HS-27A (cell line): ENCODE measurements around the gene SCRN1.

Experiments used
- DNase-seq: peaks from one replicate; pipeline ENCODE4 v3.0.0-alpha.2; 2012; ENCODE audit warnings: low read depth, missing footprints

SCRN1 gene

GRCh38 chr7:29989257-29989995, at the start of gene SCRN1:
Gene SCRN1 (minus strand): TSS chr7:29989801. CDS start chr7:29969067, 20,734 bp downstream.
- no peak for DNase-seq

GRCh38 chr7:30038196-30038980, 48.8 kb upstream of the SCRN1 start:
- no peak for DNase-seq

- DNase-seq, result no peak
Measured at GRCh38 chr7:30036220-30036619, 46.6 kb upstream of the SCRN1 start.

GRCh38 chr7:30034501-30034900, 44.9 kb upstream of the SCRN1 start:
- no peak for DNase-seq

GRCh38 chr7:30032310-30033125, 42.9 kb upstream of the SCRN1 start:
- DNase-seq, result no peak

- DNase-seq, result no peak
Measured at GRCh38 chr7:30029696-30030095, 40.1 kb upstream of the SCRN1 start.

GRCh38 chr7:30028749-30029635, 39.4 kb upstream of the SCRN1 start:
- no peak for DNase-seq

GRCh38 chr7:30028216-30028748, 38.7 kb upstream of the SCRN1 start, which contains the start of gene PLEKHA8:
Gene PLEKHA8 (plus strand): TSS chr7:30028412. CDS start chr7:30028763, 351 bp downstream.
- peak; percentile 41 for DNase-seq

- no peak for DNase-seq
Measured at GRCh38 chr7:30027740-30028215, 38.2 kb upstream of the SCRN1 start.

GRCh38 chr7:30027065-30027456, 37.5 kb upstream of the SCRN1 start:
- no peak for DNase-seq

GRCh38 chr7:30026229-30027064, 36.8 kb upstream of the SCRN1 start, which contains the start of gene FKBP14:
Gene FKBP14 (minus strand): TSS chr7:30026702. CDS start chr7:30026508, 194 bp downstream.
- DNase-seq, result peak; percentile 90

- no peak for DNase-seq
Measured at GRCh38 chr7:30023524-30023923, 33.9 kb upstream of the SCRN1 start.

- no peak for DNase-seq
Measured at GRCh38 chr7:30022991-30023390, 33.4 kb upstream of the SCRN1 start.

GRCh38 chr7:30020535-30020934, 30.9 kb upstream of the SCRN1 start:
- no peak for DNase-seq

GRCh38 chr7:30019960-30020359, 30.4 kb upstream of the SCRN1 start:
- no peak for DNase-seq

- DNase-seq, result no peak
Measured at GRCh38 chr7:30019387-30019786, 29.8 kb upstream of the SCRN1 start.

- no peak for DNase-seq
Measured at GRCh38 chr7:30018451-30018850, 28.9 kb upstream of the SCRN1 start.

- no peak for DNase-seq
Measured at GRCh38 chr7:30012757-30013156, 23.2 kb upstream of the SCRN1 start.

- no peak for DNase-seq
Measured at GRCh38 chr7:30010021-30010420, 20.4 kb upstream of the SCRN1 start.

GRCh38 chr7:30005464-30005863, 15.9 kb upstream of the SCRN1 start:
- no peak for DNase-seq
